Stimulated activated CD4-positive, alpha-beta T cell treated with anti-CD3 and anti-CD28 coated beads, Interleukin-2, amount 100 ng/mL, for 4 hours (primary cell): ENCODE results near the gene COL26A1.

Experiments used
- DNase-seq: peaks from one replicate; pipeline ENCODE4 v3.0.0-alpha.2; 2020; ENCODE audit warnings: low read depth

The COL26A1 gene

DNA sequence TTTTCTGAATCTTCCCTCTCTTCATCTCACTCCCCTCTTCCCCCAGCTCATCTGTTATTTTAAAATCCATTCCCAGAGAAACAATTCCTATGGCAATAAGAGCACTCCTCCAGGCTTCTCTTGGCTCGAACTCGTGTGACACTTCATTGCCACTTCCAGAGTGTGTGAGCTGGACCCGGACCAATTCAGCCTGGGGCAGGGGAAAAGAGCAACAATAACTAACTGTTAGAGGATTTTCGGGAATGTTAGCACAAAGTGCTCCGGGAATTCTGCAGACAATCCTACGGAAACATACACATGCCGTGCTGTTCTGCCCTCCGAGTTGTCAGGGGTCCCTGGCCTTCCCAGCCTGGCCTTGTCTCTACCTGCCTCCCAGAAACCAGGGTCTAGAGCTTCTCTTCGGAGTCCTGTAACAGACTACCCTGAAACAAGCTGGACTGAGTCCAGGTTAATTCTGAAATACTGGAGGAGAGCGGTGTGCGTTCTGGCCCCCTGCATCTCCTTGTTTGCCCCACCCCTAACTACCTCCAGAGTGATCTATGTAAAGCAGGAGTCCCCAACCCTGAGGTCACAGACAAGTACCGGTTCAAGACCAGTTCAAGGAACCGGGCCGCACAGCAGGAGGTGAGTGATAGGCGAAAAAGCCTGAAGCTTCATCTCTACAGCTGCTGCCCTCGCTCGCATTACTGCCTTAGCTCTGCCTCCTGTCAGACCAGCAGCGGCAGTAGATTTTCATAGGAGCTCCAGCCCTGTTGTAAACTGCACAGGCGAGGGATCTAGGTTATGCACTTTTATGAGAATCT is 11.3 kb downstream of the COL26A1 start:
- DNase-seq = no peak

- no peak for DNase-seq
Observed at GRCh38 chr7:101374990-101375389, 12.3 kb downstream of the COL26A1 start.

- DNase-seq = no peak
Observed at GRCh38 chr7:101376601-101377000, 13.9 kb downstream of the COL26A1 start.

DNA sequence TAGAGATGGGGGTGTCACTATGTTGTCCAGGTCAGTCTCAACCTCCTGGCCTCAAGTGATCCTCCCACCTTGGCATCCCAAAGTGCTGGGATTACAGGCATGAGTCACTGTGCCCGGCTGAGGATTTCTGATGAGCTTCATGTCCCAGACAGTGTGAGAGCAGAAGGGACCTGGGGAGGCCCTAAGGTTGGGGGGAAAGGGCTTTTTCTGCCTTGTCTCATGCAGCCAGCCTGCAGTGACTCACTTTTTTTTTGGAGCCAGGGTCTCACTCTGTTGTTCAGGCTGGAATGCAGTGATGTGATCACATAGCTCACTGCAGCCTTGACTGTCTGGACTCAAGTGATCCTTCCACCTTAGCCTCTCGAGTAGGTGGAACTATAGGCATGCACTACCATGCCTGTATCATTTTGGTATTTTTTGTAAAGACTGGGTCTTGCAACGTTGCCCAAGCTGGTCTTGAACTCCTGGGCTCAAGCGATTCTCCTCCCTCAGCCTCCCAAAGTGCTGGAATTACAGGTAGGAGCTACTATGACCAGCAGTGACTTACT is 14.6 kb downstream of the COL26A1 start:
- DNase-seq = no peak

DNA sequence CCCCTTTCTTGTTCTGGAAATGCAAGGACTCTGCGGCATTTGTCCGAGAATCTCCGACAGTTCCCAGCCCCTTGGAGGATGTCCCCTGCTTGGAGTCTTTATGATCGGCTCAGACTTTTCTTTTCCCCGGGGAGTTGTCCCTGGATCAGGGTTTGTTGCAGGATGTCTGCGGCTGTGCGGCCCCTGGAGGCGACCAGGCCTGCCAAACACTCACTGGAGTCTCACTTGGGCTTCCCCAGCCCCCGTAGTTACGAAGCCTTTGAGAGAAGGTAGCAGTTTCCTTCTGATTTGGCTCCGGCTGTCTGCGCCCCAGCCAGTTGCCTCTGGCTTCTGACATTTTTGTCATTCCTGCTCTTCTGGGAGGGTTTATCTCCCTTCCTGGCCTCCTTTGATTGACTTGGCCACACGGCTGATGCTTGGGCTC is 16.1 kb downstream of the COL26A1 start:
- DNase-seq = no peak

DNA sequence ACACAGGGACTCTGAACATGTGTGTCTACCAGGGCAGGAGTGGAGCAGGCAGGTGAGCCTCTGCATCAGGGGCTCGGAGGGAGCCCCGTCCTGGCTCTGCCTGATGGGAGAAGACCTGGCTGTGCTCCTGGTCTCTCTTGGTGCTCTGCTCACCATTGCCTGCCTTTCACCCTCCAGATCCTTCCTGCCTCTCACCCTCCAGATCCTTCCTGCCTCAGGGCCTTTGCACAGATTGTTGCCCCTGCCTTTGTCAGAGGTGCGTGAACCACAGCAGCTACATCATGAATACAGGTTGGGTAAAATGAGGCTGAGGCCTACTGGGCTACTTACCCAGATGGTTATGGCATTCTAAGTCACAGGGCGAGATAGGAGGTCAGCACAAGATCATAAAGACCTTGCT is 16.6 kb downstream of the COL26A1 start:
- DNase-seq = no peak

DNA sequence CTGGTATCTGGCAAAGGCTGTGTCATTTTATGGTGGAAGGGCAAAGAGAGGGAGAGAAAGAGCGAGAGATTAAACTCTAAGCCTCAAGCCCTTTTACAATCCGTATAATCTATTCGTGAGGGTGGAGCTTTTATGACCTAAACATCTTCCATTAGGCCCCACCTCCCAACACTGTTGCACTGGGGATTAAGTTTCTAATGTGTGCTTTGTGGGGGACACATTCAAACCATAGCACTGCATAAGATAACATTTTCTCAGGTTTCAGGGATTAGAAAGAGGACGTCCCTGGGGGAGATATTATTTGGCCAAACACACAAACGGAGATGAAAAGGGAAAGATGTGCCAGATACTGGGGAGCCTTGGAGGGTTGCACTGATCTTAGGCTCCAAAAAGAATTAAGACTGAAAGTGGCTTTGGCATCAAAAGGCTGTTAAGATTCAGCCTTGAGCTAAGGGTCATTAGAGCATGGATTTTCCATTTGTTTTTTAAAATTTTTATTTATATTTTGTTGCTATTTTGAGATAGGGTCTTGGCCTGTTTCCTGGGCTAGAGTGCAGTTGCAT is 19.0 kb downstream of the COL26A1 start:
- DNase-seq = no peak

DNA sequence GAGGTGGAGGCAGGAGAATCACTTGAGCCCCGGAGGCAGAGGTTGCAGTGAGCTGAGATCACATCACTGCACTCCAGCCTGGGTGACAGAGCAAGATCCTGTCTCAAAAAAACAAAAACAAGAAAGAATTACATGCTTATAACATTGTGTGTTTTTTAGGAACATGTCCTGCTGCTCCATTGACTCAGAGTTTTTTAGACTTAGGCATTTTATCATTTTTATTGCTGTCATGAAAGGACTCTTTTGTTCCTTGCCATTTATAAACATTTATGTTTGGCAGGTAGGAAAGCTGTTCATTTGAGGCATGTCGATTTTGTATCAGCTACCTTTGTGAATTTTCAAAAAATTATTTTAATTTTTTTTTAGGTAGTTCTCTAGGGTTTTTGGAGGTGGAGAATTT is 20.3 kb downstream of the COL26A1 start:
- no peak for DNase-seq

GRCh38 chr7:101386177-101386557 is 23.5 kb downstream of the COL26A1 start:
- no peak for DNase-seq

DNA sequence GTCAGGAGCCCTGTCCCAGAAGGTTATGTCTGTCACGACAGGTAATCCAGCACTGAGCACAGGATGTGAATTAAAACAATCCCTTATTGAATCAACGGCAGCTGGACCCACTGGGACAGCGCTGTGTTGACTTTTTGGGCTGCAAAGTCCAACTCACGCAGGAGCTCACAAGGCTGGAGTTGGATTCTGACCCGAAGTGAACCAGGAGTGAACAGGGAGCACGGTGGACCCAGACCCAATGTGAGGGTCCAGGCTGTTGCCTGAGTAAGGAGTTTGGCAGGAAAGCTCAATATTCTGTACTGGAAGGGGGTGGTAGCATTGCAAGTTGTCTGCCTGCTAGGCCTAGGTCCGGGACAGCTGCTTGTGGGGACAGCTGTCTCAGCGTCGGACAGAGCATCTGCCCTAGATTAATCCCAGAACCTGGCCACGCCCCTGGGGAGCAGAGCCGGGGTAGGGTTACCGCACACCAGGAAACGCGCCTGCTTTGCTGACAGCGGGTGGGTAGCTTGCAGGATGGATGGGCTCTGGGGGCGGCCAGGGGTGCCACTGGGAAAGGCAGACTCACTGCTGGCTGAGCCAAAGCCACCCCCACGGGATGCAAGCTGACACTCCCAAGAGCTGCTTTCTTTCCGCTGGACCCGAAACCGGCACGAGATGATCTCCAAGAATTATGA is 24.0 kb downstream of the COL26A1 start:
- DNase-seq = no peak

- DNase-seq = no peak
Observed at GRCh38 chr7:101390901-101391301, 28.2 kb downstream of the COL26A1 start.

DNA sequence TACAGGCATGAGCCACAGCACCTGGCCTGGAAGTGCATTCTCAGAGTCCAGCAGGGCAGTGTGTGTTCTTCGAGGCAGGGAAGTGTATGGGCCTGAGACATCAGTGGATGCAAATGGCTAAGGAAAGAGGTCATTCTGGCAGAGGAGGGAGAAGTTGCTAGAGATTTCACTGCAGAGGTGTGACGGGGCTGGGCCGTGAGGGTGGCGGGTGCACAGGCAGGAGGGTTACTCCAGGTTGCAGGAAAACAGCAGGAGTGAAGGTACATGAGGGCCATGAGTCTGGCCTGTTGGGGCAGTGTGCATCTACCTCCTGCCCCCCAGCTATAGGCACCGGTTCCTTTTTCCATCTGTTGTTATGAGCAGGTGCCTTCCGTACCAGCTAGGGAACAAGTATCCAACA is 29.3 kb downstream of the COL26A1 start:
- DNase-seq = no peak

DNA sequence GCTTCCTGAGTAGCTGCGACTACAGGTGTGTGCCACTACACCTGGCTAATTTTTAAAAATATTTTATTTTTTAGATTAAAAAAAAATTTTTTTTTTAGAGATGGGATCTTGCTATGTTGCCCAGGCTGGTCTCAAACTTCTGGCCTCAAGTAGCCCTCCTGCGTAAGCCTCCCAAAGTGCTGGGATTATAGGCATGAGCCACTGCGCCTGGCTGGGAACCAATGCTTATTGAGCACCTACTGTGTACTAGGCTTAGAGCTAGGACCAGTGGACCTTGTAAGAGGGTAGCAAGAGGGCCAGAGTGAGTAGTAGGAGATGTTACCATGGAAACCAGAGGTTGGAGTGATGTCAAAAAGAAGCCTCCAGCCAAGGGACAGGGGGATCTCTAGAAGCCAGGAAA is 31.2 kb downstream of the COL26A1 start:
- no peak for DNase-seq

DNA sequence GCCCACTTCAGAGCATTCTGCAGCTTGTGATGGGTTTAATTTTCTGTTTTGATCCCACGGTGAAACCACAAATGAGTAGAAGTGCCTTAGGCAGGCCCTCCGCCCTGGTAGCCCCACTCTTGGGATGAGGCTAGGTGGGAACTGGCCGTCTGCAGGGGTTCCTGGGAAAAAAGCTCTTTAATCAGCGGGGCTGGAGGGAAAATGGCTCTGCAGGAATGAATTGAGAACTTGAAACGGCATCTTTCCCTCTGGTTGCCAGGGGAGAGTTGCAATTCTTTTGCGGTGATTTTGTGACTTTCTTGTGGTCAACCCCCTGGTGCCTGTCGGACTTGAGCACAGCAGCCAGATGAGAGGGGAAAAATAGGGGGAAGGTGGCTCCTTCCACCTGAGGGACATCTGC is 32.7 kb downstream of the COL26A1 start:
- no peak for DNase-seq

GRCh38 chr7:101397243-101397642 is 34.6 kb downstream of the COL26A1 start:
- DNase-seq = no peak

DNA sequence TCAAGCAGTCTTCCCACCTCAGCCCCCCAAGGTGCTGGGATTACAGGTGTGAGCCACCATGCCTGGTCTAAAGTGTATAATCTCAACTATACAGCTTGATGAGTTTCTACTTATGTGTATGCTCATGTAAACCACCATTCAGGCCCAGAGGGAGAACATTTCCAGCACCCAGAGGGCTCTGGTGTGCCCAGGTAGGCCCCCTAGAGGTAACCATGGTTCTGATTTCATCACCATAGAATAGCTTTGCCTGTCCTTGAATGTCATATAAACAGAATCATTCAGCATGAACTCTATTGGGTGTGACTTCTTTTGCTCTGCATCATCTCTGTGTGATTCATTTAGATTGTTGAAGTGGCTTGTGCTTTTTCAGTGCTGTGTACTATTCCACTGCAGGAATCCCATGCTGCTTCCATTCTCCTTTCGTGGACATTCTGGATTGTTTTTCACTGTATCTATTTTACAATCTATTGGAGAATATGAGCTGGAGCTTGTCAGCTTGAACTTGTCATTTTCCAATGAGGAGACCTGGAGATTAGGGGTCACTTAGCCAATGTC is 35.2 kb downstream of the COL26A1 start:
- no peak for DNase-seq

GRCh38 chr7:101398396-101399289 is 36.0 kb downstream of the COL26A1 start:
- DNase-seq = no peak

- DNase-seq = no peak
Observed at GRCh38 chr7:101399759-101400158, 37.1 kb downstream of the COL26A1 start.

GRCh38 chr7:101400751-101401150 is 38.1 kb downstream of the COL26A1 start:
- DNase-seq = no peak

- DNase-seq = no peak
Observed at GRCh38 chr7:101401390-101402080, 38.9 kb downstream of the COL26A1 start.
